ENCODE results near the gene PID1. TPM values are rescaled to one million over a fixed set of nuclear protein-coding genes. Genes with fewer than 3 reads are reported as not detected.

PID1 gene
- total and polyA plus RNA-seq, 10 donors: 3.2 to 30.0 (median 14.7) TPM

DNA sequence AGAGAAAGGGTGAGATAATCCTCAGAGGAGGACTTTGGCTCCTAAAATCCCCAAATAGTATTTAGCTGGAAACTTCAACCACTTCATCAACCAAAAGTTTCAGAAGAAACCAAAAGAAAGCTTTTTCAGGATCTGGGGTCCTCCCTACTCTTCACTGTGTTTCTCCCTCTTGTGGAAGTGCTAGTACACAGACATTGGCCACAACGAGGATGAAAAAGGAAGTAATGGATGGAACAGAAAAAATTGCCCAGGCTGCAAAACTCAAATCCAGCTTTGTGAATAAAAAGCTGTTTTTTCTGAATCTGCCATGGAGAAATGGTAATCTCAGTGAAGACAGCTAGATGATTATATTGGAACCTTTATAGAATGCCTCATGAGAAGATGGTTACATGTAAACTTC, 4.0 kb downstream of the PID1 start:
- H3K27ac ChIP-seq: no peak overlapping the region
- no peak for DNase-seq
- 0 to 11% (median 5%) methylated on average over 1 of the region's 1 CpG for WGBS, 5 donors
- no peak for TF ChIP-seq POLR2A (IDR thresholded peaks at IDR 0.05)
- no peak for TF ChIP-seq POLR2AphosphoS5 (IDR thresholded peaks at IDR 0.05)
- TF ChIP-seq, protein P1, sequence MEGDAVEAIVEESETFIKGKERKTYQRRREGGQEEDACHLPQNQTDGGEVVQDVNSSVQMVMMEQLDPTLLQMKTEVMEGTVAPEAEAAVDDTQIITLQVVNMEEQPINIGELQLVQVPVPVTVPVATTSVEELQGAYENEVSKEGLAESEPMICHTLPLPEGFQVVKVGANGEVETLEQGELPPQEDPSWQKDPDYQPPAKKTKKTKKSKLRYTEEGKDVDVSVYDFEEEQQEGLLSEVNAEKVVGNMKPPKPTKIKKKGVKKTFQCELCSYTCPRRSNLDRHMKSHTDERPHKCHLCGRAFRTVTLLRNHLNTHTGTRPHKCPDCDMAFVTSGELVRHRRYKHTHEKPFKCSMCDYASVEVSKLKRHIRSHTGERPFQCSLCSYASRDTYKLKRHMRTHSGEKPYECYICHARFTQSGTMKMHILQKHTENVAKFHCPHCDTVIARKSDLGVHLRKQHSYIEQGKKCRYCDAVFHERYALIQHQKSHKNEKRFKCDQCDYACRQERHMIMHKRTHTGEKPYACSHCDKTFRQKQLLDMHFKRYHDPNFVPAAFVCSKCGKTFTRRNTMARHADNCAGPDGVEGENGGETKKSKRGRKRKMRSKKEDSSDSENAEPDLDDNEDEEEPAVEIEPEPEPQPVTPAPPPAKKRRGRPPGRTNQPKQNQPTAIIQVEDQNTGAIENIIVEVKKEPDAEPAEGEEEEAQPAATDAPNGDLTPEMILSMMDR (IDR thresholded peaks at IDR 0.05 in 8 of 11, conservative IDR thresholded peaks at IDR 0.05 in 3 of 11): no peak
- H3K9me3 ChIP-seq: no peaks in the 10 kb centered on the region
- intact Hi-C loops (cut with DNase I; ENCODE audit: low total_unique reads): loop anchor here (10.0 kb wide), 1 partner anchor 572 kb away; no protein-coding TSS in a partner anchor
- peaks cover 0 to 4% (median 0%) of the 10 kb centered on the region in 6 donors for H3K4me1 ChIP-seq
- H3K4me3 ChIP-seq: no peak overlapping the region
- H3K36me3 ChIP-seq: no peaks in the 10 kb centered on the region
- H3K27me3 ChIP-seq (replicated peaks in 1 of 7): peaks cover 0 to 42% (median 5%) of the 10 kb centered on the region in 7 donors

DNA sequence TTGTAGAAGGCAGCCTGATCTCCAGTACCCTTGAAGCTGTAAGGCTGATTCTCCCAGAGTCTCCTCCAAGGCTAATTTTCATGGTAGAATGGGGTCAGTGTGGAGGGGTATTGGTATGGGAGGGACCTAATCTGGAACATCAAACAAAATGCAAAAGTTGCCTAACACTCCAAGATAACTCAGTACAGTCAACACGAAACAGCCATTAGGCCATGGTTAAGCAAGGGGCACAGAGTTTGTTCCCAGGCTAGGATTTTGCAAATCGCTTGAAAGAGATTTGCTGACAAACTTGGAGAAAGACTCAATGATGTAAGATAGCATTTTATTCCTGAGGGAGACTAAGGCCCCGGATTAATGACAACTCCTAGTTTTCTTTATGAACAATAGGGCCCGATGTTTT, 5.4 kb downstream of the PID1 start:
- no peak for DNase-seq
- WGBS, 5 donors: 82 to 91% (median 86%) methylated on average over 4 of the region's 4 CpGs
- peaks cover 0 to 28% (median 2%) of the 10 kb centered on the region in 7 donors for H3K27me3 ChIP-seq (replicated peaks in 1 of 7)
- intact Hi-C loops (cut with DNase I; ENCODE audit: low total_unique reads): loop anchor here (10.0 kb wide), 1 partner anchor 571 kb away; no protein-coding TSS in a partner anchor
- H3K36me3 ChIP-seq: no peaks in the 10 kb centered on the region
- TF ChIP-seq POLR2AphosphoS5 (IDR thresholded peaks at IDR 0.05) (no peak), POLR2A (IDR thresholded peaks at IDR 0.05) (no peak)
- TF ChIP-seq, protein P1 (IDR thresholded peaks at IDR 0.05 in 8 of 11, conservative IDR thresholded peaks at IDR 0.05 in 3 of 11): no peak
- H3K27ac ChIP-seq: no peak overlapping the region
- no peak overlapping the region for H3K4me3 ChIP-seq
- H3K4me1 ChIP-seq: peaks cover 0 to 2% (median 0%) of the 10 kb centered on the region in 6 donors
- peaks cover 0 to 11% (median 10%) of the 10 kb centered on the region in 8 donors for H3K9me3 ChIP-seq

DNA sequence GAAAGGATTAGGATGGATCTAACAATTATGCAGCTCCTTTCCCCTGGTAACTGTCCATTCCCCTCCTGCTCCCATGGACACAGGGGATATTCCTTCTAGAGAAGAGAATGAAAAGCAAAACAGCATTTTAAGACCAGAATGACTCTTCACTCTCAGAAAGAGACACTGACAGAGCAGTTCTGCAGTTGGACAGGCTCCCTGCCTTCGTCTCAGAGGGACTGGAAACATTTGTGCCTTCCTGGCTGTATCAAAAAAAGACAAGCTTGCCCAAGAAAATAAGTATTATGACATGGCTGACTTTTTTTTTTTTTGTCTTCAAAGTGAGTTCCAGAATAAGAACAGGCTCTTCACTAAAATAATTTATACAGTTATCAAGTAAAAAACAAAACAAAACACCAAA, 9.5 kb downstream of the PID1 start:
- TF ChIP-seq, protein P1 (IDR thresholded peaks at IDR 0.05 in 8 of 11, conservative IDR thresholded peaks at IDR 0.05 in 3 of 11): no peak
- TF ChIP-seq POLR2AphosphoS5 (IDR thresholded peaks at IDR 0.05) (no peak), POLR2A (IDR thresholded peaks at IDR 0.05) (no peak)
- Histone ChIP-seq H3K36me3 (no peaks in the 10 kb centered on the region), H3K4me1 (no peaks in the 10 kb centered on the region), H3K27me3 (replicated peaks in 1 of 7) (no peaks in the 10 kb centered on the region), H3K27ac (no peak overlapping the region), H3K4me3 (no peak overlapping the region), H3K9me3 (peaks cover 0 to 23% (median 16%) of the 10 kb centered on the region in 8 donors)
- DNase-seq: no peak
- intact Hi-C loops (cut with DNase I; ENCODE audit: low total_unique reads): loop anchor here (10.0 kb wide), 1 partner anchor 567 kb away; no protein-coding TSS in a partner anchor
- 38 to 70% (median 64%) methylated on average over 1 of the region's 1 CpG for whole genome bisulfite sequencing, 5 donors

DNA sequence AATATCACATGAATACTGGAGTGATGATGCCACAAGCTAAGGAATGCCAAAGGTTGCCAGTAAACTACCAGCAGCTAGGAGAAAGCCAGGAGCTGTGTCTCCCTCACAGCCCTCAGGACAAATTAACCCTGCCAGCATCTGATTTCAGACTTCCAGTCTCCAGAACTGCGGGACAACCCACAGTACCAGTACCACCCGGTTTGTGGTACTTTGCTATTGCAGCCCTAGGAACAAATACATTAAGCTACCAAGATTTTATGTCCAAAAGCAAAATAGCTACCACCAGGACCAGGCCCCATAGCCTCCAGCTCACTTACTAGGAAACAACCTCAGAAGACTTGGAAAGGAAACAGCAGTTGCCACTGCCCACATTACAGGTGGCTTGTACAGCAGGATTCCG, 10.0 kb downstream of the PID1 start:
- Histone ChIP-seq H3K27me3 (replicated peaks in 1 of 7) (no peaks in the 10 kb centered on the region), H3K36me3 (no peaks in the 10 kb centered on the region), H3K4me3 (no peak overlapping the region), H3K9me3 (peaks cover 0 to 23% (median 16%) of the 10 kb centered on the region in 8 donors), H3K4me1 (no peaks in the 10 kb centered on the region), H3K27ac (no peak overlapping the region)
- 50 to 93% (median 74%) methylated on average over 3 of the region's 3 CpGs for WGBS, 5 donors
- intact Hi-C loops (cut with DNase I; ENCODE audit: low total_unique reads): loop anchor here (10.0 kb wide), 1 partner anchor 566 kb away; no protein-coding TSS in a partner anchor
- no peak for TF ChIP-seq POLR2A (IDR thresholded peaks at IDR 0.05)
- TF ChIP-seq, protein P1 (IDR thresholded peaks at IDR 0.05 in 8 of 11, conservative IDR thresholded peaks at IDR 0.05 in 3 of 11): no peak
- TF ChIP-seq POLR2AphosphoS5 (IDR thresholded peaks at IDR 0.05): no peak
- no peak for DNase-seq
